H1 (cell line): ENCODE results near the gene ZNF81. TPM values are rescaled to one million over a fixed set of nuclear protein-coding genes. Genes with fewer than 3 reads are reported as not detected.

ENCODE experiments used
- CTCF ChIA-PET: fragments of 300-600 bp; sonication (Branson Sonifier 250); formaldehyde crosslinking; loops from one replicate; lab custom pipeline; 2021; ENCODE audit not compliant: partially characterized antibody; lab: Charles Lee
- POLR2A ChIA-PET: fragments of 300-600 bp; sonication (Branson Sonifier 250); formaldehyde crosslinking; loops from one replicate; lab custom pipeline; 2021; ENCODE audit warnings: inconsistent platforms; ENCODE audit not compliant: partially characterized antibody; lab: Charles Lee
- DNase-seq, 2 experiments: peaks; one replicate each; pipeline versions ENCODE4 v3.0.0 to v3.0.0-alpha.2; 2010 to 2022; ENCODE audit warnings: low spot score in 2 of 2, low read depth in 1 of 2, mixed read lengths in 1 of 2
- FAIRE-seq: peaks from 2 replicates; lab custom pipeline; 2011; peaks lifted over from hg19 to GRCh38; lab: Jason Lieb, UNC
- H2AFZ ChIP-seq: 2 replicates; pipeline ENCODE4 v1.8.1; 2012; ENCODE audit warnings: low read length, inconsistent platforms
- H2AK5ac ChIP-seq: 2 replicates; pipeline ENCODE4 v1.6.1; 2013; ENCODE audit warnings: low read depth, low read length
- H2BK120ac ChIP-seq: replicated peaks from 2 replicates; pipeline ENCODE3; 2013; ENCODE audit warnings: low read depth, low read length, inconsistent platforms
- H2BK12ac ChIP-seq: 2 replicates; pipeline ENCODE4 v1.6.1; 2013; ENCODE audit warnings: low read depth, low read length
- H2BK15ac ChIP-seq: 2 replicates; pipeline ENCODE4 v1.6.1; 2013; ENCODE audit warnings: low read length
- H2BK20ac ChIP-seq: 2 replicates; pipeline ENCODE4 v1.6.1; 2013; ENCODE audit warnings: low read length
- H2BK5ac ChIP-seq: 2 replicates; pipeline ENCODE4 v1.6.1; 2013; ENCODE audit warnings: low read depth, low read length
- H3K14ac ChIP-seq: 2 replicates; pipeline ENCODE4 v1.6.1; 2013; ENCODE audit warnings: inconsistent platforms; ENCODE audit not compliant: insufficient read length
- H3K18ac ChIP-seq: 2 replicates; pipeline ENCODE4 v1.6.1; 2013; ENCODE audit warnings: low read length; ENCODE audit errors: extremely low read depth
- H3K23ac ChIP-seq: 2 replicates; pipeline ENCODE4 v1.6.1; 2013; ENCODE audit warnings: inconsistent platforms; ENCODE audit not compliant: insufficient read length
- H3K23me2 ChIP-seq: 2 replicates; pipeline ENCODE4 v1.6.1; 2013; ENCODE audit warnings: low read depth, low read length
- H3K27ac ChIP-seq: 2 replicates; pipeline ENCODE4 v1.6.1; 2011; ENCODE audit warnings: low read depth, low read length, inconsistent platforms
- H3K27me3 ChIP-seq, 4 experiments: replicated peaks in 1 of 4; 1 replicate in 1 of 4; 2 replicates in 3 of 4; pipeline versions ENCODE4 v1.6.1 to v1.8.1; 2011 to 2013; ENCODE audit warnings: low read length in 3 of 4, mild to moderate bottlenecking in 3 of 4, inconsistent platforms in 2 of 4, mixed read lengths in 2 of 4, moderate library complexity in 1 of 4; ENCODE audit not compliant: control insufficient read depth in 3 of 4, insufficient read depth in 3 of 4; ENCODE audit errors: extremely low read depth in 1 of 4
- H3K36me3 ChIP-seq, 4 experiments: 2 replicates each; pipeline versions ENCODE4 v1.6.1 to v1.8.1; 2011 to 2013; ENCODE audit warnings: mild to moderate bottlenecking in 4 of 4, low read length in 3 of 4, moderate library complexity in 2 of 4, control low read depth in 1 of 4, inconsistent platforms in 1 of 4; ENCODE audit not compliant: insufficient read depth in 4 of 4, control insufficient read depth in 2 of 4
- H3K4ac ChIP-seq: replicated peaks from 2 replicates; pipeline ENCODE3; 2013; ENCODE audit warnings: low read length, low read depth, mixed read lengths, inconsistent platforms; ENCODE audit not compliant: insufficient read length
- H3K4me1 ChIP-seq, 4 experiments: replicated peaks in 1 of 4; 1 replicate in 1 of 4; 2 replicates in 3 of 4; pipeline versions ENCODE4 v1.6.1 to v1.8.1; 2011 to 2013; ENCODE audit warnings: low read length in 3 of 4, inconsistent platforms in 2 of 4, mixed read lengths in 1 of 4; ENCODE audit not compliant: insufficient read depth in 4 of 4, control insufficient read depth in 3 of 4
- H3K4me2 ChIP-seq, 2 experiments: 2 replicates each; pipeline versions ENCODE4 v1.6.1 to v1.8.1; 2011 to 2013; ENCODE audit warnings: low read depth in 2 of 2, low read length in 2 of 2, control low read depth in 1 of 2, inconsistent platforms in 1 of 2, mild to moderate bottlenecking in 1 of 2; ENCODE audit not compliant: insufficient read depth in 1 of 2
- H3K4me3 ChIP-seq, 4 experiments: fragments of 200-600, 300-600 bp in 1 of 4; sonication (generic), shearing (Covaris generic), sonication (Bioruptor Twin) in 1 of 4; 2 replicates each; pipeline versions ENCODE4 v1.5.1 to v1.8.1; 2011 to 2016; ENCODE audit warnings: low read length in 4 of 4, low read depth in 3 of 4, control low read depth in 2 of 4, inconsistent platforms in 2 of 4, mild to moderate bottlenecking in 2 of 4, mixed read lengths in 1 of 4, moderate library complexity in 1 of 4; ENCODE audit not compliant: insufficient read depth in 2 of 4; ENCODE audit errors: extremely low read depth in 1 of 4
- H3K56ac ChIP-seq: replicated peaks from 2 replicates; pipeline ENCODE3; 2013; ENCODE audit warnings: low read depth, mild to moderate bottlenecking, mixed read lengths, low read length, inconsistent platforms; ENCODE audit not compliant: insufficient read length
- H3K79me1 ChIP-seq: 2 replicates; pipeline ENCODE4 v1.6.1; 2013; ENCODE audit warnings: low read depth, low read length, control low read depth
- H3K79me2 ChIP-seq, 2 experiments: 2 replicates each; pipeline versions ENCODE4 v1.6.1 to v1.8.1; 2012 to 2013; ENCODE audit warnings: low read length in 2 of 2, mild to moderate bottlenecking in 2 of 2, inconsistent platforms in 1 of 2; ENCODE audit not compliant: insufficient read depth in 2 of 2, control insufficient read depth in 1 of 2
- H3K9ac ChIP-seq, 4 experiments: replicated peaks in 1 of 4; 1 replicate in 1 of 4; 2 replicates in 3 of 4; pipeline versions ENCODE4 v1.6.1 to v1.8.1; 2011 to 2013; ENCODE audit warnings: low read depth in 3 of 4, low read length in 3 of 4, control low read depth in 2 of 4, mild to moderate bottlenecking in 2 of 4, moderate library complexity in 2 of 4, inconsistent platforms in 1 of 4; ENCODE audit errors: extremely low read depth in 1 of 4
- H3K9me3 ChIP-seq, 2 experiments: 2 replicates each; pipeline versions ENCODE4 v1.6.1 to v1.8.1; 2012 to 2013; ENCODE audit warnings: mild to moderate bottlenecking in 2 of 2, moderate library complexity in 2 of 2, control low read depth in 1 of 2, inconsistent platforms in 1 of 2, low read depth in 1 of 2, low read length in 1 of 2, mixed read lengths in 1 of 2; ENCODE audit not compliant: insufficient read depth in 2 of 2
- H4K20me1 ChIP-seq, 2 experiments: replicated peaks in 1 of 2; 2 replicates each; pipeline versions ENCODE3 to v1.8.1; 2011 to 2013; ENCODE audit warnings: inconsistent platforms in 2 of 2, low read length in 2 of 2, mild to moderate bottlenecking in 1 of 2; ENCODE audit not compliant: insufficient read depth in 2 of 2, control insufficient read depth in 1 of 2
- H4K5ac ChIP-seq: 2 replicates; pipeline ENCODE4 v1.6.1; 2013; ENCODE audit warnings: low read length, low read depth, mixed read lengths, inconsistent platforms; ENCODE audit not compliant: insufficient read length
- H4K8ac ChIP-seq: 2 replicates; pipeline ENCODE4 v1.8.0; 2013; ENCODE audit warnings: mild to moderate bottlenecking, moderate library complexity, low read length, inconsistent platforms; ENCODE audit not compliant: insufficient read depth; ENCODE audit errors: extremely low read depth
- H4K91ac ChIP-seq: replicated peaks from 2 replicates; pipeline ENCODE3; 2013; ENCODE audit warnings: low read length, mixed read lengths, inconsistent platforms; ENCODE audit not compliant: insufficient read length
- RXRA ChIP-seq: IDR thresholded peaks from 2 replicates; pipeline ENCODE4 v1.6.1; 2011; ENCODE audit warnings: low read depth, mild to moderate bottlenecking, low read length, moderate library complexity; ENCODE audit not compliant: insufficient read depth
- WGBS, 2 experiments: shearing (Covaris generic) in 1 of 2; methylation state at CpG; one replicate each; pipeline versions ENCODE4 v1.1.6 to v1.1.7; 2013 to 2015; ENCODE audit warnings: low lambda C conversion rate in 2 of 2, mixed read lengths in 2 of 2, inconsistent platforms in 1 of 2, low coverage in 1 of 2, missing lambda C conversion rate in 1 of 2; ENCODE audit not compliant: insufficient replicate concordance in 2 of 2, insufficient coverage in 1 of 2, insufficient read length in 1 of 2; ENCODE audit errors: extremely low coverage in 1 of 2, missing lambda C conversion rate in 1 of 2; 5-methylcytosine and 5-hydroxymethylcytosine counted together
- polyA plus RNA-seq, 7 experiments: library from polyadenylated mRNA; depleted of rRNA in 3 of 7; stranded (reverse) in 5 of 7; unstranded in 2 of 7; fragments of >200 nt in 5 of 7; fragments of 200-250 nt in 2 of 7; gene quantifications; 1 replicate in 5 of 7; 2 replicates in 1 of 7; 4 replicates in 1 of 7; pipeline versions ENCODE4 v1.2.1 to v1.2.3, GENCODE V29; 2011 to 2013; ENCODE audit warnings: missing spikeins in 2 of 7, mixed read lengths in 2 of 7
- total RNA-seq: library from RNA; stranded (reverse); fragmentation: NEBNext Ultra II Directional; extraction: Animal tissue kit (Norgen Biotek cat#: 25700); gene quantifications from 2 replicates; pipeline ENCODE4 v1.2.1, GENCODE V29; 2021

ZNF81 gene
- total and polyA plus RNA-seq, 2 of the 8 experiments (the other 6 are each of a cell fraction or from before 2014, with no cell fraction given): 3.4 to 10.0 TPM

- H3K9ac ChIP-seq: no peak overlapping the region
- no peaks in the 10 kb centered on the region for H3K79me2 ChIP-seq
- H2AK5ac ChIP-seq: no peak overlapping the region
- H3K79me1 ChIP-seq: no peaks in the 10 kb centered on the region
- 88% methylated on average over 1 of the region's 1 CpG; no CpG with 5 or more reads in 1 of the 2 experiments for WGBS, 2 experiments
- no peak overlapping the region for H3K4me2 ChIP-seq
- no peak overlapping the region for H3K27ac ChIP-seq
- no peak overlapping the region for H4K8ac ChIP-seq
- H3K23ac ChIP-seq: no peak overlapping the region
- H2BK20ac ChIP-seq: no peak overlapping the region
- no peaks in the 10 kb centered on the region; a peak in 1 of 8 replicates for H3K36me3 ChIP-seq
- POLR2A ChIA-PET: no interaction called here
- CTCF ChIA-PET: no interaction called here
- H3K18ac ChIP-seq: no peak overlapping the region
- H3K56ac ChIP-seq: no peak overlapping the region
- no peak overlapping the region for H2BK120ac ChIP-seq
- DNase-seq (no peak), FAIRE-seq (no peak)
- no peak overlapping the region for H2AFZ ChIP-seq
- no peak overlapping the region for H2BK5ac ChIP-seq
- H4K91ac ChIP-seq: no peak overlapping the region
- H3K27me3 ChIP-seq: no peaks in the 10 kb centered on the region
- H3K4me3 ChIP-seq: no peak overlapping the region
- H3K14ac ChIP-seq: no peak overlapping the region
- no peak overlapping the region for H4K5ac ChIP-seq
- no peak overlapping the region for H3K4ac ChIP-seq
- no peaks in the 10 kb centered on the region for H3K9me3 ChIP-seq
- no peak overlapping the region for H2BK15ac ChIP-seq
- no peaks in the 10 kb centered on the region for H4K20me1 ChIP-seq
- H3K4me1 ChIP-seq: no peaks in the 10 kb centered on the region
- no peaks in the 10 kb centered on the region for H3K23me2 ChIP-seq
- no peak overlapping the region for H2BK12ac ChIP-seq
- no peak for TF ChIP-seq RXRA
Observed at GRCh38 chrX:47880927-47881326, 44.2 kb downstream of the ZNF81 start.
